Panc1 (cell line): ENCODE data around the gene LTB4R2.

Experiments used
- CTCF ChIP-seq: fragments of 450-650 bp; IDR thresholded peaks from 2 replicates; pipeline ENCODE4 v1.5.1; 2017; ENCODE audit warnings: mild to moderate bottlenecking
- SIN3A ChIP-seq: IDR thresholded peaks from 2 replicates; pipeline ENCODE4 v1.6.1; 2012; ENCODE audit warnings: low read depth, mild to moderate bottlenecking, low read length, moderate library complexity, borderline replicate concordance; ENCODE audit not compliant: insufficient read depth

GRCh38 chr14:24285351-24285750, 24.6 kb upstream of the LTB4R2 start:
- TF ChIP-seq SIN3A (no peak), CTCF (no peak)
